Measurements from ENCODE around the gene ACKR1.

Gene ACKR1

GRCh38 chr1:159205225-159205624, 550 bp downstream of the ACKR1 start:
- Histone ChIP-seq H3K36me3 (no peaks in the 10 kb centered on the region), H3K4me3 (ENCODE audit: low read depth, low read length) (no peak overlapping the region), H3K27me3 (no peaks in the 10 kb centered on the region; the same call in 1 of the 2 replicates), H3K9me3 (no peaks in the 10 kb centered on the region), H3K4me1 (no peaks in the 10 kb centered on the region)
- TF ChIP-seq CTCF (IDR thresholded peaks at IDR 0.05; ENCODE audit: low read depth, low read length) = no peak
- no peak for DNase-seq

- Histone ChIP-seq H3K27me3 (no peaks in the 10 kb centered on the region; the same call in 1 of the 2 replicates), H3K36me3 (no peaks in the 10 kb centered on the region), H3K9me3 (no peaks in the 10 kb centered on the region), H3K4me3 (ENCODE audit: low read depth, low read length) (no peak overlapping the region), H3K4me1 (no peaks in the 10 kb centered on the region)
- no peak for DNase-seq
- TF ChIP-seq CTCF (IDR thresholded peaks at IDR 0.05; ENCODE audit: low read depth, low read length) = no peak
Observed at GRCh38 chr1:159206110-159206509, 1.4 kb downstream of the ACKR1 start.

GRCh38 chr1:159207080-159207479, 2.4 kb downstream of the ACKR1 start:
- no peaks in the 10 kb centered on the region for H3K36me3 ChIP-seq
- H3K4me1 ChIP-seq = no peaks in the 10 kb centered on the region
- no peaks in the 10 kb centered on the region; the same call in 1 of the 2 replicates for H3K27me3 ChIP-seq
- no peak for DNase-seq
- H3K9me3 ChIP-seq = no peaks in the 10 kb centered on the region
- H3K4me3 ChIP-seq (ENCODE audit: low read depth, low read length) = no peak overlapping the region
- TF ChIP-seq CTCF (IDR thresholded peaks at IDR 0.05; ENCODE audit: low read depth, low read length) = no peak

- no peak for TF ChIP-seq CTCF (IDR thresholded peaks at IDR 0.05; ENCODE audit: low read depth, low read length)
- H3K27me3 ChIP-seq = no peaks in the 10 kb centered on the region; the same call in 1 of the 2 replicates
- no peaks in the 10 kb centered on the region for H3K9me3 ChIP-seq
- no peaks in the 10 kb centered on the region for H3K36me3 ChIP-seq
- no peaks in the 10 kb centered on the region for H3K4me1 ChIP-seq
- no peak for DNase-seq
- H3K4me3 ChIP-seq (ENCODE audit: low read depth, low read length) = no peak overlapping the region
Observed at GRCh38 chr1:159207774-159208173, 3.1 kb downstream of the ACKR1 start.

- no peak for TF ChIP-seq CTCF (IDR thresholded peaks at IDR 0.05; ENCODE audit: low read depth, low read length)
- H3K9me3 ChIP-seq = no peaks in the 10 kb centered on the region
- DNase-seq = no peak
- H3K27me3 ChIP-seq = no peaks in the 10 kb centered on the region; the same call in 1 of the 2 replicates
- no peak overlapping the region for H3K4me3 ChIP-seq (ENCODE audit: low read depth, low read length)
- no peaks in the 10 kb centered on the region for H3K4me1 ChIP-seq
- no peaks in the 10 kb centered on the region for H3K36me3 ChIP-seq
Observed at GRCh38 chr1:159208175-159208825, 3.6 kb downstream of the ACKR1 start.

- Histone ChIP-seq H3K4me1 (no peaks in the 10 kb centered on the region), H3K27me3 (no peaks in the 10 kb centered on the region; the same call in 1 of the 2 replicates), H3K4me3 (ENCODE audit: low read depth, low read length) (no peak overlapping the region), H3K9me3 (no peaks in the 10 kb centered on the region), H3K36me3 (no peaks in the 10 kb centered on the region)
- no peak for DNase-seq
- TF ChIP-seq CTCF (IDR thresholded peaks at IDR 0.05; ENCODE audit: low read depth, low read length) = no peak
Observed at GRCh38 chr1:159209061-159209460, 4.4 kb downstream of the ACKR1 start.

All from BE2C (cell line).